ENCODE results near the gene UGT1A5.

DNA sequence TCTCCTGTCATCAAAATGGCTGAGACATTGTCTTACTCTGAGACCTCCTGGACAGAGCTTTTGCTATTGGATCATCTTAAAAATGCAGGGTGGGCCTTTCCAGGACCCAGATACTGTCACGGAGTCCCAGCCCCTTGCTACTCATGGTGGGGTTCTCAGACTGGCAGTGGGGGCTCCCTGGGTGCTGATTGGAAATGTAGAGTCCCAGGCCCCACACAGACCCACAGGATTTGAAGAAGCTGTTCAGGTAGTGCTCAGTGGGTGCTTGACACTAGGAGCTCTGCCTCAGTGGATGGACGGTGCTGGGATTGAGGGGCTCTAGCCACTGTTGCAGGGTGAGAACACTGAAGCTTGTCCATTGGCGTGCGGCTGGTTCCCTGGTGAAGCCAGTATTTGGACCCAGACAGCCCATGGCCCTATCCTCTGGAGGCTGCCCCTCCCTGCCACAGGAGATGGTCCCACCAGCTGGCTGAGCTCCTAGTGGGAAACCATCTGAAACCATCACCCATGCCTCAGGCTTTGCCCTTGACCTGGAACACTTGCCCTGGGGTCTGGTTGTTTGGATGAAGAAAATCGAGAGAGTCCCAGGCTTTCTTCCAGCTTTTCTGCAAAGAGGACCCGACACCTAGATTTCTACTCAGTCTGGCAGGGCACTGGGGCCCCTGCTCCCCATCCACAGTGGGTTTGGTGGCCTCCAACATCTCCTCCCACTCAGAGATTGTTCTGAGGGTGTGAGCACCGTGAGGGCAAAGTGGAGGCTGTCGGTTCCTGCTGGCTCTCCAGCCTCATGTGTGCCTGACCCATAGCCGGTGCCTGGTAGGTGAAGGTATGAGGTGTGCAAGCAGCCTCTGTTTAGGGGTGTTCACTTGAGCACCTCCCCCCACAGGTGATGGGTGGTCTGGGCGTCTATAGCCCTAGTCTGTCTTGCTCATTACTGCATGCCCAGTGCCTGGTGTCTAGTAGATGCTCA is 95.5 kb downstream of the UGT1A5 start:
- TF ChIP-seq, protein P1, sequence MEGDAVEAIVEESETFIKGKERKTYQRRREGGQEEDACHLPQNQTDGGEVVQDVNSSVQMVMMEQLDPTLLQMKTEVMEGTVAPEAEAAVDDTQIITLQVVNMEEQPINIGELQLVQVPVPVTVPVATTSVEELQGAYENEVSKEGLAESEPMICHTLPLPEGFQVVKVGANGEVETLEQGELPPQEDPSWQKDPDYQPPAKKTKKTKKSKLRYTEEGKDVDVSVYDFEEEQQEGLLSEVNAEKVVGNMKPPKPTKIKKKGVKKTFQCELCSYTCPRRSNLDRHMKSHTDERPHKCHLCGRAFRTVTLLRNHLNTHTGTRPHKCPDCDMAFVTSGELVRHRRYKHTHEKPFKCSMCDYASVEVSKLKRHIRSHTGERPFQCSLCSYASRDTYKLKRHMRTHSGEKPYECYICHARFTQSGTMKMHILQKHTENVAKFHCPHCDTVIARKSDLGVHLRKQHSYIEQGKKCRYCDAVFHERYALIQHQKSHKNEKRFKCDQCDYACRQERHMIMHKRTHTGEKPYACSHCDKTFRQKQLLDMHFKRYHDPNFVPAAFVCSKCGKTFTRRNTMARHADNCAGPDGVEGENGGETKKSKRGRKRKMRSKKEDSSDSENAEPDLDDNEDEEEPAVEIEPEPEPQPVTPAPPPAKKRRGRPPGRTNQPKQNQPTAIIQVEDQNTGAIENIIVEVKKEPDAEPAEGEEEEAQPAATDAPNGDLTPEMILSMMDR (conservative IDR thresholded peaks at IDR 0.05; ENCODE audit: low read depth in 2 of 2) = no peak
- no peak for TF ChIP-seq POLR2AphosphoS5 (IDR thresholded peaks at IDR 0.05; ENCODE audit: low read depth)
- no peak for TF ChIP-seq EZH2 (IDR thresholded peaks at IDR 0.05; ENCODE audit: low read depth, unreplicated experiment)
- TF ChIP-seq, protein P2, sequence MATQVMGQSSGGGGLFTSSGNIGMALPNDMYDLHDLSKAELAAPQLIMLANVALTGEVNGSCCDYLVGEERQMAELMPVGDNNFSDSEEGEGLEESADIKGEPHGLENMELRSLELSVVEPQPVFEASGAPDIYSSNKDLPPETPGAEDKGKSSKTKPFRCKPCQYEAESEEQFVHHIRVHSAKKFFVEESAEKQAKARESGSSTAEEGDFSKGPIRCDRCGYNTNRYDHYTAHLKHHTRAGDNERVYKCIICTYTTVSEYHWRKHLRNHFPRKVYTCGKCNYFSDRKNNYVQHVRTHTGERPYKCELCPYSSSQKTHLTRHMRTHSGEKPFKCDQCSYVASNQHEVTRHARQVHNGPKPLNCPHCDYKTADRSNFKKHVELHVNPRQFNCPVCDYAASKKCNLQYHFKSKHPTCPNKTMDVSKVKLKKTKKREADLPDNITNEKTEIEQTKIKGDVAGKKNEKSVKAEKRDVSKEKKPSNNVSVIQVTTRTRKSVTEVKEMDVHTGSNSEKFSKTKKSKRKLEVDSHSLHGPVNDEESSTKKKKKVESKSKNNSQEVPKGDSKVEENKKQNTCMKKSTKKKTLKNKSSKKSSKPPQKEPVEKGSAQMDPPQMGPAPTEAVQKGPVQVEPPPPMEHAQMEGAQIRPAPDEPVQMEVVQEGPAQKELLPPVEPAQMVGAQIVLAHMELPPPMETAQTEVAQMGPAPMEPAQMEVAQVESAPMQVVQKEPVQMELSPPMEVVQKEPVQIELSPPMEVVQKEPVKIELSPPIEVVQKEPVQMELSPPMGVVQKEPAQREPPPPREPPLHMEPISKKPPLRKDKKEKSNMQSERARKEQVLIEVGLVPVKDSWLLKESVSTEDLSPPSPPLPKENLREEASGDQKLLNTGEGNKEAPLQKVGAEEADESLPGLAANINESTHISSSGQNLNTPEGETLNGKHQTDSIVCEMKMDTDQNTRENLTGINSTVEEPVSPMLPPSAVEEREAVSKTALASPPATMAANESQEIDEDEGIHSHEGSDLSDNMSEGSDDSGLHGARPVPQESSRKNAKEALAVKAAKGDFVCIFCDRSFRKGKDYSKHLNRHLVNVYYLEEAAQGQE (IDR thresholded peaks at IDR 0.05; ENCODE audit: unreplicated experiment) = no peak

Data from GM23338 (cell line).